HG02840 (cell line): ENCODE results near the gene KCNIP1.
"Not testable (repeated sequence)": the region's sequence is repeated elsewhere in the genome, so short reads cannot be mapped to it uniquely, and the experiment has no call there.

Source experiments
- ATAC-seq: cut with Tn5 transposase; IDR thresholded peaks from one replicate; pipeline ENCODE4 v1.9.1; 2021; ENCODE audit warnings: mild to moderate bottlenecking, moderate library complexity, moderate number of reproducible peaks; ENCODE audit not compliant: unreplicated experiment, low FRiP score

Gene KCNIP1

GRCh38 chr5:170740551-170741205 lies 236.9 kb downstream of the KCNIP1 start:
- no peak for ATAC-seq

- no peak for ATAC-seq
These were observed 238.0 kb downstream of the KCNIP1 start for GRCh38 chr5:170741801-170742200.

- no peak for ATAC-seq
These were observed 240.0 kb downstream of the KCNIP1 start for GRCh38 chr5:170743876-170744212.

GRCh38 chr5:170745481-170746071 lies 241.8 kb downstream of the KCNIP1 start:
- ATAC-seq = no peak

GRCh38 chr5:170746075-170746960 lies 242.5 kb downstream of the KCNIP1 start:
- ATAC-seq = no peak

GRCh38 chr5:170746961-170747340 lies 243.1 kb downstream of the KCNIP1 start:
- no peak for ATAC-seq

GRCh38 chr5:170747357-170747756 lies 243.5 kb downstream of the KCNIP1 start:
- ATAC-seq = no peak

GRCh38 chr5:170747851-170748250 lies 244.0 kb downstream of the KCNIP1 start:
- ATAC-seq = no peak

GRCh38 chr5:170748951-170749471 lies 245.2 kb downstream of the KCNIP1 start:
- ATAC-seq = no peak

- ATAC-seq = no peak
These were observed 246.2 kb downstream of the KCNIP1 start for GRCh38 chr5:170749911-170750431.

GRCh38 chr5:170750791-170751190 lies 247.0 kb downstream of the KCNIP1 start:
- ATAC-seq = no peak

- ATAC-seq = no peak
These were observed 247.8 kb downstream of the KCNIP1 start for GRCh38 chr5:170751631-170752030.

- no peak for ATAC-seq
These were observed 248.7 kb downstream of the KCNIP1 start for GRCh38 chr5:170752257-170753215.

- ATAC-seq = no peak
These were observed 249.5 kb downstream of the KCNIP1 start for GRCh38 chr5:170753311-170753710.

- not testable (repeated sequence) for ATAC-seq
These were observed 250.7 kb downstream of the KCNIP1 start for GRCh38 chr5:170754508-170754907.

GRCh38 chr5:170755679-170756456 lies 252.0 kb downstream of the KCNIP1 start:
- ATAC-seq = no peak

- no peak for ATAC-seq
These were observed 252.9 kb downstream of the KCNIP1 start for GRCh38 chr5:170756691-170757090.

- ATAC-seq = peak; percentile 95
These were observed 253.4 kb downstream of the KCNIP1 start for GRCh38 chr5:170757182-170757601.

GRCh38 chr5:170757669-170758068 lies 253.8 kb downstream of the KCNIP1 start:
- ATAC-seq = no peak
